Mononuclear cell (primary cell): ENCODE measurements around the gene FABP1. TPM values are rescaled to one million over a fixed set of nuclear protein-coding genes. Genes with fewer than 3 reads are reported as not detected.

Experiments
- H3K27me3 ChIP-seq: 2 replicates; pipeline ENCODE4 v1.6.0; 2011; ENCODE audit warnings: low read length, control low read depth; ENCODE audit not compliant: insufficient read depth
- H3K4me1 ChIP-seq: 2 replicates; pipeline ENCODE4 v1.5.1; 2011; ENCODE audit warnings: mild to moderate bottlenecking, low read length, control low read depth; ENCODE audit not compliant: insufficient read depth
- H3K4me3 ChIP-seq: 2 replicates; pipeline ENCODE4 v1.5.1; 2011; ENCODE audit warnings: mild to moderate bottlenecking, low read length, moderate library complexity
- H3K9me3 ChIP-seq: 2 replicates; pipeline ENCODE4 v1.5.1; 2011; ENCODE audit warnings: low read depth, mild to moderate bottlenecking, control low read depth, low read length
- total RNA-seq: library from RNA; depleted of rRNA; stranded (reverse); fragments of >200 nt; gene quantifications from one replicate; pipeline ENCODE4 v1.2.3, GENCODE V29; 2012

FABP1 gene
- total RNA-seq, 1 donor: not detected

- Histone ChIP-seq H3K27me3 (no peaks in the 10 kb centered on the region), H3K4me1 (no peaks in the 10 kb centered on the region), H3K4me3 (no peak overlapping the region), H3K9me3 (no peaks in the 10 kb centered on the region)
These were observed 857 bp downstream of the FABP1 start for GRCh38 chr2:88126772-88127637.

GRCh38 chr2:88125924-88126771 lies 1.7 kb downstream of the FABP1 start:
- Histone ChIP-seq H3K4me1 (no peaks in the 10 kb centered on the region), H3K9me3 (no peaks in the 10 kb centered on the region), H3K4me3 (no peak overlapping the region), H3K27me3 (no peaks in the 10 kb centered on the region)

- H3K9me3 ChIP-seq: no peaks in the 10 kb centered on the region
- H3K27me3 ChIP-seq: no peaks in the 10 kb centered on the region
- no peak overlapping the region for H3K4me3 ChIP-seq
- H3K4me1 ChIP-seq: no peaks in the 10 kb centered on the region
These were observed 2.4 kb downstream of the FABP1 start for GRCh38 chr2:88125344-88125923.

- no peaks in the 10 kb centered on the region for H3K4me1 ChIP-seq
- no peak overlapping the region for H3K4me3 ChIP-seq
- no peaks in the 10 kb centered on the region for H3K27me3 ChIP-seq
- H3K9me3 ChIP-seq: no peaks in the 10 kb centered on the region
These were observed 3.6 kb downstream of the FABP1 start for GRCh38 chr2:88123975-88124917.

GRCh38 chr2:88123164-88123974 lies 4.5 kb downstream of the FABP1 start:
- H3K9me3 ChIP-seq: no peaks in the 10 kb centered on the region
- no peaks in the 10 kb centered on the region for H3K4me1 ChIP-seq
- peaks cover 2% of the 10 kb centered on the region for H3K27me3 ChIP-seq
- no peak overlapping the region for H3K4me3 ChIP-seq

GRCh38 chr2:88122141-88122884 lies 5.5 kb downstream of the FABP1 start:
- no peaks in the 10 kb centered on the region for H3K9me3 ChIP-seq
- no peaks in the 10 kb centered on the region for H3K4me1 ChIP-seq
- H3K4me3 ChIP-seq: no peak overlapping the region
- peaks cover 2% of the 10 kb centered on the region for H3K27me3 ChIP-seq

GRCh38 chr2:88121678-88122077 lies 6.2 kb downstream of the FABP1 start:
- Histone ChIP-seq H3K4me1 (no peaks in the 10 kb centered on the region), H3K9me3 (no peaks in the 10 kb centered on the region), H3K4me3 (no peak overlapping the region), H3K27me3 (peaks cover 2% of the 10 kb centered on the region)

GRCh38 chr2:88117973-88118372 lies 9.9 kb downstream of the FABP1 start:
- H3K27me3 ChIP-seq: peaks cover 2% of the 10 kb centered on the region
- H3K4me1 ChIP-seq: no peaks in the 10 kb centered on the region
- H3K9me3 ChIP-seq: no peaks in the 10 kb centered on the region
- H3K4me3 ChIP-seq: no peak overlapping the region

GRCh38 chr2:88116669-88117432 lies 11.0 kb downstream of the FABP1 start:
- Histone ChIP-seq H3K9me3 (no peaks in the 10 kb centered on the region), H3K27me3 (peaks cover 2% of the 10 kb centered on the region)

GRCh38 chr2:88115825-88116518 lies 11.9 kb downstream of the FABP1 start:
- no peaks in the 10 kb centered on the region for H3K4me1 ChIP-seq
- H3K27me3 ChIP-seq: peaks cover 2% of the 10 kb centered on the region
- no peak overlapping the region for H3K4me3 ChIP-seq
- no peaks in the 10 kb centered on the region for H3K9me3 ChIP-seq

More at GRCh38 chr2:88116669-88117432, 11.0 kb downstream of the FABP1 start:
- Histone ChIP-seq H3K4me3 (no peak overlapping the region), H3K4me1 (no peaks in the 10 kb centered on the region)

- Histone ChIP-seq H3K9me3 (no peaks in the 10 kb centered on the region), H3K27me3 (peaks cover 2% of the 10 kb centered on the region), H3K4me3 (no peak overlapping the region), H3K4me1 (no peaks in the 10 kb centered on the region)
These were observed 13.0 kb downstream of the FABP1 start for GRCh38 chr2:88114889-88115288.

GRCh38 chr2:88113069-88113468 lies 14.8 kb downstream of the FABP1 start:
- H3K27me3 ChIP-seq: no peaks in the 10 kb centered on the region
- H3K9me3 ChIP-seq: no peaks in the 10 kb centered on the region
- no peaks in the 10 kb centered on the region for H3K4me1 ChIP-seq
- H3K4me3 ChIP-seq: no peak overlapping the region
